Measurements from ENCODE around the gene FLT3LG.

The FLT3LG gene

GRCh38 chr19:49432141-49433073 is 41.6 kb upstream of the FLT3LG start:
- Histone ChIP-seq H3K9me3 (ENCODE audit: control insufficient read depth, insufficient read depth, low read length) (no peaks in the 10 kb centered on the region), H3K27me3 (ENCODE audit: control insufficient read depth, insufficient read depth, low read length) (peaks cover 60% of the 10 kb centered on the region), H3K36me3 (ENCODE audit: control insufficient read depth, insufficient read depth, low read length) (no peaks in the 10 kb centered on the region), H3K4me3 (ENCODE audit: low read depth, low read length) (peak overlapping the region; percentile 73), H3K9ac (ENCODE audit: low read depth, low read length) (no peak overlapping the region), H3K4me1 (ENCODE audit: control insufficient read depth, insufficient read depth, low read length) (peaks cover 15% of the 10 kb centered on the region), H3K27ac (ENCODE audit: low read depth, low read length) (no peak overlapping the region)

- no peaks in the 10 kb centered on the region for H3K36me3 ChIP-seq (ENCODE audit: control insufficient read depth, insufficient read depth, low read length)
- H3K4me3 ChIP-seq (ENCODE audit: low read depth, low read length) = no peak overlapping the region
- peaks cover 10% of the 10 kb centered on the region; the same call in 1 of the 2 replicates for H3K4me1 ChIP-seq (ENCODE audit: control insufficient read depth, insufficient read depth, low read length)
- H3K27ac ChIP-seq (ENCODE audit: low read depth, low read length) = no peak overlapping the region
- peaks cover 69% of the 10 kb centered on the region for H3K27me3 ChIP-seq (ENCODE audit: control insufficient read depth, insufficient read depth, low read length)
- H3K9ac ChIP-seq (ENCODE audit: low read depth, low read length) = no peak overlapping the region
- no peaks in the 10 kb centered on the region for H3K9me3 ChIP-seq (ENCODE audit: control insufficient read depth, insufficient read depth, low read length)
These were observed 40.6 kb upstream of the FLT3LG start for GRCh38 chr19:49433240-49433901.

- H3K9ac ChIP-seq (ENCODE audit: low read depth, low read length) = no peak overlapping the region
- no peaks in the 10 kb centered on the region for H3K36me3 ChIP-seq (ENCODE audit: control insufficient read depth, insufficient read depth, low read length)
- H3K4me3 ChIP-seq (ENCODE audit: low read depth, low read length) = no peak overlapping the region
- no peaks in the 10 kb centered on the region for H3K9me3 ChIP-seq (ENCODE audit: control insufficient read depth, insufficient read depth, low read length)
- peaks cover 4% of the 10 kb centered on the region; the same call in 1 of the 2 replicates for H3K4me1 ChIP-seq (ENCODE audit: control insufficient read depth, insufficient read depth, low read length)
- no peak overlapping the region for H3K27ac ChIP-seq (ENCODE audit: low read depth, low read length)
- H3K27me3 ChIP-seq (ENCODE audit: control insufficient read depth, insufficient read depth, low read length) = peaks cover 77% of the 10 kb centered on the region
These were observed 39.0 kb upstream of the FLT3LG start for GRCh38 chr19:49434907-49435583.

GRCh38 chr19:49435670-49436069 is 38.3 kb upstream of the FLT3LG start:
- no peak overlapping the region for H3K27ac ChIP-seq (ENCODE audit: low read depth, low read length)
- no peak overlapping the region for H3K9ac ChIP-seq (ENCODE audit: low read depth, low read length)
- peaks cover 81% of the 10 kb centered on the region for H3K27me3 ChIP-seq (ENCODE audit: control insufficient read depth, insufficient read depth, low read length)
- no peaks in the 10 kb centered on the region for H3K36me3 ChIP-seq (ENCODE audit: control insufficient read depth, insufficient read depth, low read length)
- H3K9me3 ChIP-seq (ENCODE audit: control insufficient read depth, insufficient read depth, low read length) = no peaks in the 10 kb centered on the region
- no peak overlapping the region for H3K4me3 ChIP-seq (ENCODE audit: low read depth, low read length)
- H3K4me1 ChIP-seq (ENCODE audit: control insufficient read depth, insufficient read depth, low read length) = peaks cover 4% of the 10 kb centered on the region; the same call in 1 of the 2 replicates

- H3K27ac ChIP-seq (ENCODE audit: low read depth, low read length) = no peak overlapping the region
- H3K4me1 ChIP-seq (ENCODE audit: control insufficient read depth, insufficient read depth, low read length) = peaks cover 4% of the 10 kb centered on the region; the same call in 1 of the 2 replicates
- no peaks in the 10 kb centered on the region for H3K9me3 ChIP-seq (ENCODE audit: control insufficient read depth, insufficient read depth, low read length)
- no peaks in the 10 kb centered on the region for H3K36me3 ChIP-seq (ENCODE audit: control insufficient read depth, insufficient read depth, low read length)
- H3K27me3 ChIP-seq (ENCODE audit: control insufficient read depth, insufficient read depth, low read length) = peaks cover 83% of the 10 kb centered on the region
- H3K4me3 ChIP-seq (ENCODE audit: low read depth, low read length) = peak overlapping the region; percentile 14; the same call in 1 of the 2 replicates
- H3K9ac ChIP-seq (ENCODE audit: low read depth, low read length) = no peak overlapping the region
These were observed 37.5 kb upstream of the FLT3LG start for GRCh38 chr19:49436381-49437017.

GRCh38 chr19:49437231-49437630 is 36.8 kb upstream of the FLT3LG start:
- H3K4me3 ChIP-seq (ENCODE audit: low read depth, low read length) = no peak overlapping the region
- H3K27me3 ChIP-seq (ENCODE audit: control insufficient read depth, insufficient read depth, low read length) = peaks cover 83% of the 10 kb centered on the region
- H3K27ac ChIP-seq (ENCODE audit: low read depth, low read length) = no peak overlapping the region
- H3K9me3 ChIP-seq (ENCODE audit: control insufficient read depth, insufficient read depth, low read length) = no peaks in the 10 kb centered on the region
- H3K4me1 ChIP-seq (ENCODE audit: control insufficient read depth, insufficient read depth, low read length) = peaks cover 8% of the 10 kb centered on the region
- H3K36me3 ChIP-seq (ENCODE audit: control insufficient read depth, insufficient read depth, low read length) = no peaks in the 10 kb centered on the region
- H3K9ac ChIP-seq (ENCODE audit: low read depth, low read length) = no peak overlapping the region

GRCh38 chr19:49438261-49438660 is 35.8 kb upstream of the FLT3LG start:
- H3K4me3 ChIP-seq (ENCODE audit: low read depth, low read length) = no peak overlapping the region
- peaks cover 9% of the 10 kb centered on the region for H3K4me1 ChIP-seq (ENCODE audit: control insufficient read depth, insufficient read depth, low read length)
- no peaks in the 10 kb centered on the region for H3K36me3 ChIP-seq (ENCODE audit: control insufficient read depth, insufficient read depth, low read length)
- H3K9ac ChIP-seq (ENCODE audit: low read depth, low read length) = no peak overlapping the region
- H3K27me3 ChIP-seq (ENCODE audit: control insufficient read depth, insufficient read depth, low read length) = peaks cover 75% of the 10 kb centered on the region
- no peaks in the 10 kb centered on the region for H3K9me3 ChIP-seq (ENCODE audit: control insufficient read depth, insufficient read depth, low read length)
- H3K27ac ChIP-seq (ENCODE audit: low read depth, low read length) = no peak overlapping the region

GRCh38 chr19:49439836-49440235 is 34.2 kb upstream of the FLT3LG start:
- Histone ChIP-seq H3K36me3 (ENCODE audit: control insufficient read depth, insufficient read depth, low read length) (no peaks in the 10 kb centered on the region), H3K27ac (ENCODE audit: low read depth, low read length) (no peak overlapping the region), H3K4me3 (ENCODE audit: low read depth, low read length) (no peak overlapping the region), H3K4me1 (ENCODE audit: control insufficient read depth, insufficient read depth, low read length) (peaks cover 6% of the 10 kb centered on the region), H3K27me3 (ENCODE audit: control insufficient read depth, insufficient read depth, low read length) (peaks cover 63% of the 10 kb centered on the region), H3K9me3 (ENCODE audit: control insufficient read depth, insufficient read depth, low read length) (no peaks in the 10 kb centered on the region), H3K9ac (ENCODE audit: low read depth, low read length) (no peak overlapping the region)

GRCh38 chr19:49440439-49441209 is 33.4 kb upstream of the FLT3LG start:
- Histone ChIP-seq H3K27ac (ENCODE audit: low read depth, low read length) (no peak overlapping the region), H3K27me3 (ENCODE audit: control insufficient read depth, insufficient read depth, low read length) (peaks cover 63% of the 10 kb centered on the region), H3K9ac (ENCODE audit: low read depth, low read length) (no peak overlapping the region), H3K9me3 (ENCODE audit: control insufficient read depth, insufficient read depth, low read length) (no peaks in the 10 kb centered on the region), H3K36me3 (ENCODE audit: control insufficient read depth, insufficient read depth, low read length) (no peaks in the 10 kb centered on the region), H3K4me3 (ENCODE audit: low read depth, low read length) (peak overlapping the region; percentile 55), H3K4me1 (ENCODE audit: control insufficient read depth, insufficient read depth, low read length) (peaks cover 6% of the 10 kb centered on the region)
